GM15510 (cell line): ENCODE data around the gene RFXANK.

ENCODE experiments used
- POLR2A ChIP-seq: IDR thresholded peaks from 3 replicates; pipeline ENCODE4 v1.6.1; 2011; ENCODE audit warnings: borderline replicate concordance; ENCODE audit not compliant: insufficient read length; ENCODE audit errors: extremely low read depth

The RFXANK gene

DNA sequence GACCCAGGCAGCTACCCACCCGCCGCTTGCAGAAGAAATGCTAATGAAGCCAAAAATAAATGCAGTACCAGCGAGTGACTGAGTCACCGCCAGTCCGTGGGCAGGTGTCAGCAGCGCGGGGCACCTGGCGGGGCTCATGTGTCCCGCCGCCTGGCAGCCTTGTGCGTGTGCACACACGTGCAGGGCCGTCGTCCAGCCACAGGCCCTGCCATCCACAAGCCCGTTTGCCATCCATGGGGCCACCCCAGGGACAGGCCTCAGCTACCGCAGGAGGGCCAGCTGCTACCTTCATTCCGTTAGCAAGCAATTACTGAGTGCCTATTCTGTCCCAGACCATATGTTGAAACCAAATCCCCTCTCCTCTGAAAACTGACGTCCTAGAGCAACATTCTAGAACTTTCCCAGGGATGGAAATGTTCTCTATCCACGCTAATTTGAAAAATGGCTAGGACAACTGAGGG lies 40.2 kb downstream of the RFXANK start:
- TF ChIP-seq POLR2A, result no peak

DNA sequence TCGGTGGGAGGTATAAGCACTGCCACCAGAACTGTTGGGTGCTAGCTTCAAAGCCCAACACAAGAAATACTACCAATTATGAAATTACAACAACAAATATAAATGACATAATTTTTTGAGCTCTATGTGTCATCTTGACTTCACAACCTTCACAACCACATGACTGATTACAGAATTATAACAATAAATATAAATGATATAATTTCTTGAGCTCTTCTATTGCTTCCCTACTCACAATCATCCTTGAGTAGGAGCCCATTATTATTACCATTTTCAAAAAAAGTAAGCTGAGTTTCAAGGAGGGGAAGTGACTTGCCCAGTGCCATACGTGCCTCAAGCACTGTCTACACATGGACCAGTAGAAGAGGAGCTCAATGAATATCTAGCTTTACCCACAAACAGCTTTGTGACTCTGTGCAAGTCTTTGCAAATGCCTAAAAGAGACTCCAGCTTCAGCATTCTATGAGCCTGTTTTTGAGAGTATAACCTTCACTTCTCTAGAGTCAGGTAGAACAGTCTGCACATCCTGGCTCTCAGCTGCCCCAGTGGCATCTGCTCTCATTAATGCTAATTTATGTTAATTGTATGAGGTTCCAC lies 42.3 kb downstream of the RFXANK start:
- no peak for TF ChIP-seq POLR2A

DNA sequence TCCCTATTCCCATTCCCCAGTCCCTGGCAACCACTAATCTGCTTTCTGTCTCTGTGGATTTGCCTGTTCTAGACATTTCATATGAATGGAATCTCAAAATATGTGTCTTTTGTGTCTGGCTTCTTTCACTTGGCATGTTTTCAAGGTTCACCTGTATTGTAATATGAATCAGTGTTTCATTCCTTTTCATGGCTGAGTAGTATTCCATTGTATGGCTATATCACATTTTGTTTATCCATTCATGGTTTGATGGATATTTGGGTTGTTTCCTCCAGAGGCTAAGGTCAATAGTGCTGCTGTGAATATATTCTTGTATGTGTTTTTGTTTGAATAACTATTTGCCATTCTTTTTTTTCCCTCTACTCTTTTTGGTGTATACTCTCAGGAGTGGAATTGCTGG lies 44.1 kb downstream of the RFXANK start:
- TF ChIP-seq POLR2A, result no peak

DNA sequence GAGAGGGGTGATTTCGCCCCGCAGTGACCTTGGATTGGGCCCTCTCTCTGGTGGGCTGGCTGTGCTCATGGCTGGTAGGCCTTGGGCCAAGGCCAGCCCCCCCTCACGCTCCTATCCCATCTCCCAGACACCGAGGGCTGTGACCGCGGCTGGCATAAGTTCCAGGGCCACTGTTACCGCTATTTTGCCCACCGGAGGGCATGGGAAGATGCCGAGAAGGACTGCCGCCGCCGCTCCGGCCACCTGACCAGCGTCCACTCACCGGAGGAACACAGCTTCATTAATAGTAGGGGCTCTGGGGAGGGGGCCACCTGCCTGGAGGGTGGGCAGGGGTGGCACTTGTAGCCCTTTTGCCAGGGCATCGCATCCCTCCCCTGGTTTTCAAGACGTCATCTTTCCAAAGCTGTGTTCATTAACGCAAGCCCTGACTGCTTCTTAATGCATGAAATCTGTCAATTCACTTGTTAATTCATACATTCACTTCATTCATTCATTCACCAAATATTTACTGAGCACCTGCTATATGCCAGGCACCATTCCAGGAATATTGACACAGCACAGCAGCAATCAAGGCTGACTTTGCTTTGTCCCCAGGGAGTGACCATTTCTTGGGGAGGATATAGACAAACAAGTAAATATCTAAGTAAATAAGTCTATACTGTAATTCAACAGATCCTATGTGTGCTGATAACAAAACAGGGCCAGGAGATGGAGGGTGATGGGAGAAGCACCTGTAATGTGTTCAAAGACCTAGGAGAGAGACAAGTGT lies 46.3 kb downstream of the RFXANK start:
- TF ChIP-seq POLR2A, result no peak

DNA sequence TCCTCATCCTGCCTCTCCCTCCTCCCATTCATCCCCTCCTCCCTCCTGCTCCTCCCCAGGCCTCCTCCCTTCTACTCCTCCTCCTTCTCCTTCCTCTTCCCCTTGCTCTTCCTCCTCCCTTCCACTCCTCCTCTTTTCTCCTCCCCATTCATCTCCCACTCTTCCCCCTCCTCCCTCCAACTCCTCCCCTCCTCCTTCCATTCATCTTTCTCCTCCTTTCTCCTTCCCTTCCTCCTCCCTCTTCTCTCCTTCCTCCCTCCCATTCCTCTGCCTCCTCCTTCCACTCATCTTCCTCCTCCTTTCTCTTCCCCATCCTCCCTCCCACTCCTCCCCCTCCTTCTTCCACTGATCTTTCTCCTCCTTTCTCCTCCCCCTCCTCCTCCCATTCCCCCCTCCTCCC lies 47.6 kb downstream of the RFXANK start:
- no peak for TF ChIP-seq POLR2A

DNA sequence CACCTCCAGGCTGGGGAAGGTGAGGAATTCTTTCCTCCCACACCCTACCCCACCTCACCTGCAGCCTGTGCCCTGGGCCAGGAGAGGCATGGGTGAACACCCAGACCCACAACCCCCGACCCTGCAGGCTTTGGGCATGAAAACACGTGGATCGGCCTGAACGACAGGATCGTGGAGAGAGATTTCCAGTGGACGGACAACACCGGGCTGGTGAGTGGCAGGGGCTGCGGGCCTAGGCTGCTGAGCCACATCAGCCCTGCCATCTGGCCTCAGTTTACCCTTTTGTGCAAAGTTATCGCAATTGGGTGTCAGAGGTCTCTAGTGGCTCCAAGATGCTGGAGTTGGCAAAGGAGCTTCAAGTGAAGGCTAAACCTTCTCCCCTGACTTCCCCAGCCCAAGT lies 48.4 kb downstream of the RFXANK start:
- no peak for TF ChIP-seq POLR2A

DNA sequence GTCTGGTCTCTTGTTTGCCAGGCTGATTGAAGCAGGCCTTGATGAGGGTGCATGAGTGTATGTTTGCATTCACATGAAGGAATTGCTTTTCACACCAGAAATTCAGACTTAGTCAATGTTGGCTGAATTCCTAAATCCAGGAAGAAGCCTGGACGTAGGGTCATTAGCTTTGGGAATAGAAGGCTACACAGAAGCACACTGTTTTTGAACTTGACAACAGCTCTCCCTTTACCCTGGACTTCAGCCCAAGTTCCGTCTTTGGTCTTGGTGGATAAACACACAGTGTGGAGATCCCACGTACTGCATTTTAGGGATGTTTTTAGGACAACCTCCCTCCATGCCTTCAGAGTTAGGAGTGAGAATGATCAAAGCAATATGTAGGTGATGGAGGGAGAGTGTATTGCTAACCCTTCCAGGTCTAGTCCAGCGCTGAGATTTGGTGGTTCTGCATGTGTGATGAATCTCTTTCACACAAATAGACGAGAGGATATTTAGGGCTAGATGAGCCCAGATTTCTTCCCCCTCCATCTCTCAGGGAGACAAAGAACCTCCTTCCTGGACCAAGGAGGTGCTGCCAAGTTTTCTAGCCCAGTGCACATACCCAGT lies 58.2 kb downstream of the RFXANK start:
- TF ChIP-seq POLR2A, result no peak
